HCT116 (cell line): ENCODE results near the gene FOXD1.
"Not testable (repeated sequence)": the region's sequence is repeated elsewhere in the genome, so short reads cannot be mapped to it uniquely, and the experiment has no call there.

ENCODE experiments used
- CTCF ChIP-seq, 3 experiments: fragments of 200-600 bp in 1 of 3; sonication (generic) in 1 of 3; IDR thresholded peaks in 2 of 3; conservative IDR thresholded peaks in 1 of 3; 2 replicates each; pipeline ENCODE4 v1.5.1; 2012 to 2017; ENCODE audit warnings: low read depth in 2 of 3, low read length in 2 of 3, antibody characterized with exemption in 1 of 3, borderline replicate concordance in 1 of 3, control low read depth in 1 of 3, mild to moderate bottlenecking in 1 of 3, mixed read lengths in 1 of 3, mixed run types in 1 of 3, moderate library complexity in 1 of 3; ENCODE audit not compliant: insufficient read depth in 1 of 3
- EGR1 ChIP-seq: IDR thresholded peaks from 2 replicates; pipeline ENCODE4 v1.6.1; 2012; ENCODE audit warnings: low read depth
- EZH2 ChIP-seq: fragments of 200-600 bp; sonication (generic); IDR thresholded peaks from 2 replicates; pipeline ENCODE4 v1.6.1; 2017; ENCODE audit warnings: antibody characterized with exemption, mixed run types
- EZH2phosphoT487 ChIP-seq: fragments of 200-600 bp; IDR thresholded peaks from 2 replicates; pipeline ENCODE4 v1.6.1; 2018; ENCODE audit warnings: antibody characterized with exemption, borderline replicate concordance
- MAX ChIP-seq: IDR thresholded peaks from 2 replicates; pipeline ENCODE4 v1.6.1; 2012
- YY1 ChIP-seq: IDR thresholded peaks from 2 replicates; pipeline ENCODE4 v1.6.1; 2011; ENCODE audit warnings: low read length, low read depth, moderate library complexity, mild to moderate bottlenecking; ENCODE audit not compliant: insufficient replicate concordance; ENCODE audit errors: extremely low read depth
- ZFX ChIP-seq: fragments of 450-650 bp; IDR thresholded peaks from 2 replicates; pipeline ENCODE4 v1.6.1; 2017
- ZNF274 ChIP-seq: fragments of 200-500 bp; sonication (Bioruptor generic); IDR thresholded peaks from 2 replicates; pipeline ENCODE4 v1.6.1; 2014; ENCODE audit warnings: mild to moderate bottlenecking, low read depth, low read length, inconsistent platforms

- not testable (repeated sequence) for TF ChIP-seq CTCF (IDR thresholded peaks at IDR 0.05 in 2 of 3, conservative IDR thresholded peaks at IDR 0.05 in 1 of 3; ENCODE audit: borderline replicate concordance in 1 of 3, insufficient read depth in 1 of 3, low read depth in 2 of 3, low read length in 2 of 3); YY1; EGR1; EZH2; ZFX; EZH2phosphoT487; ZNF274; MAX
Measured at GRCh38 chr5:73468638-73469037, 20.1 kb upstream of the FOXD1 start.
